ENCODE measurements around the gene MZT2B. TPM values are rescaled to one million over a fixed set of nuclear protein-coding genes. Genes with fewer than 3 reads are reported as not detected.
"Not testable (repeated sequence)": the region's sequence is repeated elsewhere in the genome, so short reads cannot be mapped to it uniquely, and the experiment has no call there.

The MZT2B gene
- total and polyA plus RNA-seq, 9 donors = 126 to 203 (median 153) TPM

DNA sequence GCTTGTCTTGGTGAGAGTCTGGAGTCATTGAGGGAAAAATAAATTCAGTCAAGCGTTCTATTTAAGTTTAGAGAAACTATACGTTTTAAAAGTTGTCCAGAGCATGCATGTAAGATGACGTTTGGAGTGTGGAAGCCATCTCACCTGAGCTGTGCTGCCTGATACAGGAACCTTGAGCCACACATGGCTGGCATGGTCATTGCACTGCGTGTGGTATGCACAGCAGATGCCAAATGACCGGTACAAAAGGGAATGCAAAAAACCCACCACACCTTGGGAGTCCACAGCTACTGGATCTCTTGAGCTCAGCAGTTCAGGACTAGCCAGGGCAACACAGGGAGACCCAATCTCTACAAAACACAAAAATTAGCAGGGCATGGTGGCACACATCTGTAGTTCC lies 4.3 kb downstream of the MZT2B start:
- Histone ChIP-seq H3K4me3 (ENCODE audit: low read length) (no peak overlapping the region), H3K27me3 (ENCODE audit: control insufficient read depth, insufficient read depth, low read length) (no peaks in the 10 kb centered on the region), H3K9me3 (replicated peaks; ENCODE audit: control insufficient read depth, low read depth, low read length) (no peaks in the 10 kb centered on the region), H3K36me3 (ENCODE audit: control insufficient read depth, insufficient read depth, low read length) (peaks cover 22% of the 10 kb centered on the region), H3K27ac (ENCODE audit: low read length) (no peak overlapping the region), H3K4me1 (ENCODE audit: control insufficient read depth, insufficient read depth, low read length) (peaks cover 5% of the 10 kb centered on the region)
- no peak for DNase-seq
- WGBS (ENCODE audit: insufficient coverage) = 83% methylated on average over 4 of the region's 5 CpGs

GRCh38 chr2:130187268-130187667 lies 5.2 kb downstream of the MZT2B start:
- Histone ChIP-seq H3K27me3 (ENCODE audit: control insufficient read depth, insufficient read depth, low read length) (no peaks in the 10 kb centered on the region), H3K27ac (ENCODE audit: low read length) (no peak overlapping the region), H3K9me3 (replicated peaks; ENCODE audit: control insufficient read depth, low read depth, low read length) (no peaks in the 10 kb centered on the region), H3K36me3 (ENCODE audit: control insufficient read depth, insufficient read depth, low read length) (peaks cover 22% of the 10 kb centered on the region), H3K4me3 (ENCODE audit: low read length) (no peak overlapping the region), H3K4me1 (ENCODE audit: control insufficient read depth, insufficient read depth, low read length) (peaks cover 5% of the 10 kb centered on the region)
- no peak for DNase-seq
- WGBS (ENCODE audit: insufficient coverage) = 93% methylated on average over 2 of the region's 8 CpGs

DNA sequence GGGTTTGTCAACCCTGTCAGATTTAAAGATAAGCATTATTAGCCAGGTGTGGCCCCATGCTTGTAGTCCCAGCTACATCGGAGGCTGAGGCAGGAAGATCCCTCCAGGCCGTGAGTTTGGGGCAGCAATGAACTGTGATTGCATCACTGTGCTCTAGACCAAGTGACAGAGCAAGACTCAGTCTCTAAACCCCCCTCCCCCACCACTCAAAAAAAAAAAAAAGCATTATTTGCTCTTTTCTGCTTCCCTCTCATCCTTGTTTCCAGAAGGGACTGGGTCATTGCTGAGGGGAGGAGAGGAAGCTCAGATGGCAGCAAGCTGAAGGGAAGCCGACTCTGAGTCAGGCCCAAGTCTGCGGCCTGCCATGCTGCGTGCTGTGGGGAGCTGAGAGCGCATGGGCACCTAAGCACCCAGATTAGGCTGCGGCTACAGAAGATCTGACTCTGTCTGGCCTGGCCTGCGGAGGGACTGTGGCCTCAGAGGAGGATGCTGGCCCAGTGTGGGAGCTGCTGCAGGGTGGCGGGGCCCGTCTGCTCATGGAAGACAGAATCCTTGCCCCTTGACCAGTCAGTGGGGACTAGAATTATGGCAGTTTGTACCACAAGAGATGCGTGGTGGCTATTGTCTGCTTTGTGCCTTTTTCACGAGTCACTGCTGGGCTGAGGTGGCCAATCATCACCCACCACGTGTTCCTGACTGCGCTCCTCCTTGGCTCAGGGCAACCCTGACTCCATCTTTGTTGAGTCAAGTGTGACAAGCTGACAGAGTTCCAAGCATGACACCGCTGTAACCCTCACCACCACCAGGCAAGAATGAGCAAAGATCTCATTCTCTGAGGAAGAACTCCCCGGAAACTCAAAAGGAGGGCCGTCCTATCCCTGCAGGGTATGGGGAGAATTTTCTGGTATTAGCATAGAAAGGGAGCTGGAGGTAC lies 6.1 kb downstream of the MZT2B start:
- 94% methylated on average over 14 of the region's 17 CpGs for WGBS (ENCODE audit: insufficient coverage)
- DNase-seq; H3K9me3 ChIP-seq (replicated peaks; ENCODE audit: control insufficient read depth, low read depth, low read length); H3K27ac ChIP-seq (ENCODE audit: low read length); H3K4me1 ChIP-seq (ENCODE audit: control insufficient read depth, insufficient read depth, low read length); H3K4me3 ChIP-seq (ENCODE audit: low read length); H3K27me3 ChIP-seq (ENCODE audit: control insufficient read depth, insufficient read depth, low read length): not testable (repeated sequence)
- peaks cover 22% of the 10 kb centered on the region for H3K36me3 ChIP-seq (ENCODE audit: control insufficient read depth, insufficient read depth, low read length)

- H3K9me3 ChIP-seq (replicated peaks; ENCODE audit: control insufficient read depth, low read depth, low read length); H3K27ac ChIP-seq (ENCODE audit: low read length); H3K4me1 ChIP-seq (ENCODE audit: control insufficient read depth, insufficient read depth, low read length); H3K4me3 ChIP-seq (ENCODE audit: low read length); H3K27me3 ChIP-seq (ENCODE audit: control insufficient read depth, insufficient read depth, low read length); DNase-seq: not testable (repeated sequence)
- 62% methylated on average over 2 of the region's 4 CpGs for WGBS (ENCODE audit: insufficient coverage)
- peaks cover 20% of the 10 kb centered on the region for H3K36me3 ChIP-seq (ENCODE audit: control insufficient read depth, insufficient read depth, low read length)
Observed at GRCh38 chr2:130188958-130189357, 6.9 kb downstream of the MZT2B start.

DNA sequence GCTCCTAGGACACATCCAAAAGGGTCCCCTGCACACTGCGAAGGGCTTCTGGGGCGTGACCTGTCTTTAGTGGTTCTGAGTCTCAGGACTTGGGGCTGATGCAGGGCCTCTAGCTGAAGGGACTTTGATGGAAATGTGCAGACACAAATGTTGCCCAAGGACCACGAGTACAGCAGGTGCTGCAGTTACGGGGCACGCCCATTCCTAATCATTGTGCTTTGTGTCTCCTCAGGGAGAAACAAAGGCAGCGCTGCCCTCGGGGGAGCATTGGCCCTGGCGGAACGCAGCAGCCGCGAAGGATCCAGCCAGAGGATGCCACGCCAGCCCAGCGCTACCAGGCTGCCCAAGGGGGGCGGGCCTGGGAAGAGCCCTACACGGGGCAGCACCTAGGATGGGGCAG lies 8.2 kb downstream of the MZT2B start:
- H3K27me3 ChIP-seq (ENCODE audit: control insufficient read depth, insufficient read depth, low read length) = no peaks in the 10 kb centered on the region
- H3K36me3 ChIP-seq (ENCODE audit: control insufficient read depth, insufficient read depth, low read length) = peaks cover 12% of the 10 kb centered on the region
- DNase-seq = no peak
- WGBS (ENCODE audit: insufficient coverage) = 93% methylated on average over 9 of the region's 15 CpGs
- no peaks in the 10 kb centered on the region for H3K4me1 ChIP-seq (ENCODE audit: control insufficient read depth, insufficient read depth, low read length)
- H3K4me3 ChIP-seq (ENCODE audit: low read length) = no peak overlapping the region
- no peaks in the 10 kb centered on the region for H3K9me3 ChIP-seq (replicated peaks; ENCODE audit: control insufficient read depth, low read depth, low read length)
- no peak overlapping the region for H3K27ac ChIP-seq (ENCODE audit: low read length)

DNA sequence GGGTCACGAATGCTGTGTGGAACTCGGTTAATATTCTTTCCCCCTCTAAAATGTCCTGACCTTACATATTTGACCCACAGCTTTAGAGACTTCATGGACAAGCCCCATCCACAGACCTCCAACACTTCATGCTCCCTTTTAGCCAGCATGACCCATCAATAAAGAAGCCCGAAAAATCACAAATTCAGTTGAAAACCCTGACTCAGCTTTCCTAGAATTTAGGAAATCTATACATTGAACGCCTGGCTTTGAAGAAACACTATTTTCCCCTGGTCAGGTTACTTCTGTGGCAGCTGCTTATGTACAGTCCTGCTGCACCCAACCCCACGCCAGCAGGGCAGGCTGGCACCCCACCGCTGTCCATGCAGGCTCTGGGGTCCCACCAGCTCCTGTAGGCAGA lies 9.3 kb downstream of the MZT2B start:
- H3K36me3 ChIP-seq (ENCODE audit: control insufficient read depth, insufficient read depth, low read length); H3K9me3 ChIP-seq (replicated peaks; ENCODE audit: control insufficient read depth, low read depth, low read length); H3K4me3 ChIP-seq (ENCODE audit: low read length); H3K27ac ChIP-seq (ENCODE audit: low read length); H3K27me3 ChIP-seq (ENCODE audit: control insufficient read depth, insufficient read depth, low read length); H3K4me1 ChIP-seq (ENCODE audit: control insufficient read depth, insufficient read depth, low read length); DNase-seq: not testable (repeated sequence)
- 86% methylated on average over 5 of the region's 6 CpGs for whole genome bisulfite sequencing (ENCODE audit: insufficient coverage)

GRCh38 chr2:130192451-130192850 lies 10.4 kb downstream of the MZT2B start:
- not testable (repeated sequence) for DNase-seq; H3K27ac ChIP-seq (ENCODE audit: low read length); H3K27me3 ChIP-seq (ENCODE audit: control insufficient read depth, insufficient read depth, low read length); H3K4me1 ChIP-seq (ENCODE audit: control insufficient read depth, insufficient read depth, low read length); H3K9me3 ChIP-seq (replicated peaks; ENCODE audit: control insufficient read depth, low read depth, low read length); H3K4me3 ChIP-seq (ENCODE audit: low read length); H3K36me3 ChIP-seq (ENCODE audit: control insufficient read depth, insufficient read depth, low read length)
- 100% methylated on average over 2 of the region's 3 CpGs for WGBS (ENCODE audit: insufficient coverage)

GRCh38 chr2:130193824-130194223 lies 11.8 kb downstream of the MZT2B start:
- 60% methylated on average over 5 of the region's 22 CpGs for WGBS (ENCODE audit: insufficient coverage)
- not testable (repeated sequence) for H3K9me3 ChIP-seq (replicated peaks; ENCODE audit: control insufficient read depth, low read depth, low read length); H3K27me3 ChIP-seq (ENCODE audit: control insufficient read depth, insufficient read depth, low read length); H3K36me3 ChIP-seq (ENCODE audit: control insufficient read depth, insufficient read depth, low read length); H3K4me1 ChIP-seq (ENCODE audit: control insufficient read depth, insufficient read depth, low read length); H3K27ac ChIP-seq (ENCODE audit: low read length); DNase-seq; H3K4me3 ChIP-seq (ENCODE audit: low read length)

GRCh38 chr2:130195089-130195635 lies 13.1 kb downstream of the MZT2B start:
- H3K4me1 ChIP-seq (ENCODE audit: control insufficient read depth, insufficient read depth, low read length); DNase-seq; H3K27me3 ChIP-seq (ENCODE audit: control insufficient read depth, insufficient read depth, low read length); H3K27ac ChIP-seq (ENCODE audit: low read length); H3K9me3 ChIP-seq (replicated peaks; ENCODE audit: control insufficient read depth, low read depth, low read length); H3K36me3 ChIP-seq (ENCODE audit: control insufficient read depth, insufficient read depth, low read length); H3K4me3 ChIP-seq (ENCODE audit: low read length): not testable (repeated sequence)
- 100% methylated on average over 2 of the region's 9 CpGs for WGBS (ENCODE audit: insufficient coverage)

DNA sequence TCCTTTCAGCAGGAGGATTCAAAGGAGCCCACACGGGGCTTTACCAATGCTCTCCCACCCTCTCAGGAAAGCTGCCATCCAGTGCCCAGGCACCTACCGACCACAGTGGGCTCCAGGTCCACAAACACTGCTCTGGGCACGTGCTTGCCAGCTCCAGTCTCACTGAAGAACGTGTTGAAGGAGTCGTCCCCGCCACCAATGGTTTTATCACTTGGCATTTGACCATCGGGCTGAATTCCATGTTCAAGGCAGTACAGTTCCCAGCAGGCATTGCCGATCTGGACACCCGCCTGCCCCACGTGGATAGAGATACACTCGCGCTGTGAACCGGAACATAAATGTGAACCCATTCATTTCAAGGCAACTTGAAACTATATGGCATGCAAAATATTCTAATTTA lies 14.0 kb downstream of the MZT2B start:
- H3K4me3 ChIP-seq (ENCODE audit: low read length); H3K36me3 ChIP-seq (ENCODE audit: control insufficient read depth, insufficient read depth, low read length); H3K27ac ChIP-seq (ENCODE audit: low read length); DNase-seq; H3K27me3 ChIP-seq (ENCODE audit: control insufficient read depth, insufficient read depth, low read length); H3K4me1 ChIP-seq (ENCODE audit: control insufficient read depth, insufficient read depth, low read length); H3K9me3 ChIP-seq (replicated peaks; ENCODE audit: control insufficient read depth, low read depth, low read length): not testable (repeated sequence)
- WGBS (ENCODE audit: insufficient coverage) = no CpG with 5 or more reads among the region's 13 CpGs
